ENCODE results near the gene C16orf89.

C16orf89 gene

DNA sequence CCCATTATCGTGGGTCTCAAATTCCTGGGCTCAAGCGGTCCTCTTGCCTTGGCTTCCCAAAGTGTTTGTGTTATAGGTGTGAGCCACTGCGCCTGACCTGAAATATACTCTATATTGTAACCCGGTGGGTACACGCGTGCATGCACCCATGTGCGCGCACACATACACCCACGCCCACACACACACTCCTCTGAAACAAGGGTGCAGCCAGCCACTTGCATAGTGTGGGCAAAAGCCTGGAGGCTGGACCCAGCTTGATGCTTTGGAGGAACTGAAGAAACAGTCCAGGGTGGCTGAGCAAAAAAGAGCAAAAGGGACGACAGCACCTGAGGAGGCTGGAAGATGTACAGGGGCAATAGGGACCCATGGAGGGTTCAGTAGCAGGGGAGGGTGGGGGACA, 61.9 kb downstream of the C16orf89 start:
- TF ChIP-seq SIN3A (IDR thresholded peaks at IDR 0.05; ENCODE audit: borderline replicate concordance, insufficient read depth, low read length), result no peak
- TF ChIP-seq FOXP2 (optimal IDR thresholded peaks at IDR 0.05; ENCODE audit: borderline replicate concordance, extremely low read depth, extremely low read length, insufficient read depth), result no peak
- TF ChIP-seq POLR2AphosphoS5 (IDR thresholded peaks at IDR 0.05; ENCODE audit: low read depth, low read length), result no peak
- TF ChIP-seq, protein P1, sequence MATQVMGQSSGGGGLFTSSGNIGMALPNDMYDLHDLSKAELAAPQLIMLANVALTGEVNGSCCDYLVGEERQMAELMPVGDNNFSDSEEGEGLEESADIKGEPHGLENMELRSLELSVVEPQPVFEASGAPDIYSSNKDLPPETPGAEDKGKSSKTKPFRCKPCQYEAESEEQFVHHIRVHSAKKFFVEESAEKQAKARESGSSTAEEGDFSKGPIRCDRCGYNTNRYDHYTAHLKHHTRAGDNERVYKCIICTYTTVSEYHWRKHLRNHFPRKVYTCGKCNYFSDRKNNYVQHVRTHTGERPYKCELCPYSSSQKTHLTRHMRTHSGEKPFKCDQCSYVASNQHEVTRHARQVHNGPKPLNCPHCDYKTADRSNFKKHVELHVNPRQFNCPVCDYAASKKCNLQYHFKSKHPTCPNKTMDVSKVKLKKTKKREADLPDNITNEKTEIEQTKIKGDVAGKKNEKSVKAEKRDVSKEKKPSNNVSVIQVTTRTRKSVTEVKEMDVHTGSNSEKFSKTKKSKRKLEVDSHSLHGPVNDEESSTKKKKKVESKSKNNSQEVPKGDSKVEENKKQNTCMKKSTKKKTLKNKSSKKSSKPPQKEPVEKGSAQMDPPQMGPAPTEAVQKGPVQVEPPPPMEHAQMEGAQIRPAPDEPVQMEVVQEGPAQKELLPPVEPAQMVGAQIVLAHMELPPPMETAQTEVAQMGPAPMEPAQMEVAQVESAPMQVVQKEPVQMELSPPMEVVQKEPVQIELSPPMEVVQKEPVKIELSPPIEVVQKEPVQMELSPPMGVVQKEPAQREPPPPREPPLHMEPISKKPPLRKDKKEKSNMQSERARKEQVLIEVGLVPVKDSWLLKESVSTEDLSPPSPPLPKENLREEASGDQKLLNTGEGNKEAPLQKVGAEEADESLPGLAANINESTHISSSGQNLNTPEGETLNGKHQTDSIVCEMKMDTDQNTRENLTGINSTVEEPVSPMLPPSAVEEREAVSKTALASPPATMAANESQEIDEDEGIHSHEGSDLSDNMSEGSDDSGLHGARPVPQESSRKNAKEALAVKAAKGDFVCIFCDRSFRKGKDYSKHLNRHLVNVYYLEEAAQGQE (IDR thresholded peaks at IDR 0.05; ENCODE audit: insufficient read depth in 1 of 2, low read depth in 2 of 2, low read length in 2 of 2), result no peak
- no peak for TF ChIP-seq TAF1 (IDR thresholded peaks at IDR 0.05; ENCODE audit: borderline replicate concordance, insufficient read depth, low read length)

DNA sequence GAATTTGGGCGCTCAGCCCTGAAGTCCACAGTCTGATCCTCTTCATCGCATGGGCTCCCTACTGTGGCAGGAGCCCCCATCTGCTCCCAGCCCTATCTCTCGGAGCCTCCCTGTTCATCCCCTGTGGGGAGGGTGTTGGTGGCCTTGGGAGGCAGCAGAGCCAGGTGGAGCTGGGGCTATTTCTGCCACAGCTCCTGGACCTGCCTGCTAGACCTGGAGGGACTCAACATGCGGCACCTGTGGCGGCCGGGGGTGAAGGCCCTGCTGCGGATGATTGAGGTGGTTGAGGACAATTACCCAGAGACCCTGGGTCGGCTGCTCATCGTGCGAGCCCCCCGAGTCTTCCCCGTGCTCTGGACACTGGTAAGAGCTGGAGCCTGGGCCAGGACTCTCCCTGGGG, 62.5 kb downstream of the C16orf89 start:
- no peak for TF ChIP-seq TAF1 (IDR thresholded peaks at IDR 0.05; ENCODE audit: borderline replicate concordance, insufficient read depth, low read length)
- no peak for TF ChIP-seq POLR2AphosphoS5 (IDR thresholded peaks at IDR 0.05; ENCODE audit: low read depth, low read length)
- TF ChIP-seq SIN3A (IDR thresholded peaks at IDR 0.05; ENCODE audit: borderline replicate concordance, insufficient read depth, low read length), result no peak
- no peak for TF ChIP-seq FOXP2 (optimal IDR thresholded peaks at IDR 0.05; ENCODE audit: borderline replicate concordance, extremely low read depth, extremely low read length, insufficient read depth)
- TF ChIP-seq, protein P1 (IDR thresholded peaks at IDR 0.05; ENCODE audit: insufficient read depth in 1 of 2, low read depth in 2 of 2, low read length in 2 of 2), result no peak

DNA sequence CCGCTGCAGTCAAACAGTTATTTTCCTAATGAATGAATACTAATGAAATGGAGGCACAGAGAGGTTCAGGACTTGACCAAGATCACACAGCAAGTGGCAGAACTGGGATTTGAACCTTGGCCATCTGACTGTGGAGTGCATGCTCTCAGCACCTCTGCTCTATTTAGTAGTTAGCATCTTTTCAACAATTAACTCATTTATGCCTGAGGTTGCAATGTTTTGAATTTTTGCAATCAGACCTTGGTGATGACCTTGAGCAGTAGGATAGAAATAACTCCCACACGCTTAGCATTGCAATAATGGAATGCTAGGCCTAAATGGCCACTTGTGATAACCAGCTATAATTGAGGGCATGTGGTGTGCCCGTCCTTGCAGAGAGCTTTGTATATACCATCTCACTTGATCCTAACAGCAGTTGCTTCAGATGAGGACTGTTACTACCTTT, 63.0 kb downstream of the C16orf89 start:
- no peak for TF ChIP-seq TAF1 (IDR thresholded peaks at IDR 0.05; ENCODE audit: borderline replicate concordance, insufficient read depth, low read length)
- no peak for TF ChIP-seq POLR2AphosphoS5 (IDR thresholded peaks at IDR 0.05; ENCODE audit: low read depth, low read length)
- TF ChIP-seq SIN3A (IDR thresholded peaks at IDR 0.05; ENCODE audit: borderline replicate concordance, insufficient read depth, low read length), result no peak
- TF ChIP-seq FOXP2 (optimal IDR thresholded peaks at IDR 0.05; ENCODE audit: borderline replicate concordance, extremely low read depth, extremely low read length, insufficient read depth), result no peak
- TF ChIP-seq, protein P1 (IDR thresholded peaks at IDR 0.05; ENCODE audit: insufficient read depth in 1 of 2, low read depth in 2 of 2, low read length in 2 of 2), result no peak

DNA sequence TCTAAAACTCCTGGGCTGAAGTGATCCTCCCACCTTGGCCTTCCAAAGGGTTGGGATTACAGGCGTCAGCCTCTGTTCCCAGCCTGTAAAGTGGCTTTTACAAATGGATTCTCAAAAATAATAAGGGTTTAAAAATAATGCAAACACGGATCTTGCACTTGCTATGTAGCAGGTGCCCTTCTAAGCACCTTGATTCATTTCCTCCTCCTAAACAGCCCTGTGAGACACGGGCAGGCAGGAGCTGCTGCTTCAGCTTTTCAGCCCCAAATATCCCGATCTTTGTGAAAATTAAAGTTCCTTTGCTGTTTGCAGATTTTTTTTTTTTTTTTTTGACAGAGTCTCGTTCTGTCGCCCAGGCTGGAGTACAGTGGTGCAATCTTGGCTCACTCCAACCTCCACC, 63.8 kb downstream of the C16orf89 start:
- no peak for TF ChIP-seq POLR2AphosphoS5 (IDR thresholded peaks at IDR 0.05; ENCODE audit: low read depth, low read length)
- TF ChIP-seq FOXP2 (optimal IDR thresholded peaks at IDR 0.05; ENCODE audit: borderline replicate concordance, extremely low read depth, extremely low read length, insufficient read depth), result no peak
- TF ChIP-seq, protein P1 (IDR thresholded peaks at IDR 0.05; ENCODE audit: insufficient read depth in 1 of 2, low read depth in 2 of 2, low read length in 2 of 2), result no peak
- no peak for TF ChIP-seq SIN3A (IDR thresholded peaks at IDR 0.05; ENCODE audit: borderline replicate concordance, insufficient read depth, low read length)
- no peak for TF ChIP-seq TAF1 (IDR thresholded peaks at IDR 0.05; ENCODE audit: borderline replicate concordance, insufficient read depth, low read length)

DNA sequence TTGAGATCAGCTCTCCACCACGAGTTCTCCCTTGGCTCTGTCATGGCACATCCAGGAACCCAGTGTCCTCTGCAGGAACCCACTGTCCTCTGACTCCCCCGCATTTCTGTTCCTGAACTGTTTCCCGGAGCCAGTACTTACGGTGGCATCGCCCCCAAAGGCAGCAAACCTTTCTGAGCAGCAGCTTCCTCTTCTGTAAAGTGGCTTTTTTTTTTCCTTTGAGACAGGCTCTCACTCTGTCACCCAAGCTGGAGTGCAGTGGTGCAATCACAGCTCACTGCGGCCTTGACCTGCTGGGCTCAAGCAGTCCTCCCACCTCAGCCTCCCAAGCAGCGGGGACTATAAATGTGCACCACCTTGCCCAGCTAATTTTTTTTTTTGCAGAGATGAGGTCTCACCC, 64.2 kb downstream of the C16orf89 start:
- TF ChIP-seq TAF1 (IDR thresholded peaks at IDR 0.05; ENCODE audit: borderline replicate concordance, insufficient read depth, low read length) (no peak), POLR2AphosphoS5 (IDR thresholded peaks at IDR 0.05; ENCODE audit: low read depth, low read length) (no peak), FOXP2 (optimal IDR thresholded peaks at IDR 0.05; ENCODE audit: borderline replicate concordance, extremely low read depth, extremely low read length, insufficient read depth) (no peak), SIN3A (IDR thresholded peaks at IDR 0.05; ENCODE audit: borderline replicate concordance, insufficient read depth, low read length) (no peak)
- TF ChIP-seq, protein P1 (IDR thresholded peaks at IDR 0.05; ENCODE audit: insufficient read depth in 1 of 2, low read depth in 2 of 2, low read length in 2 of 2), result no peak
